Prostate gland (tissue), 2 donors: ENCODE measurements around the gene CPT1C. TPM values are rescaled to one million over a fixed set of nuclear protein-coding genes. Genes with fewer than 3 reads are reported as not detected.

Experiments used
- DNase-seq: peaks from one replicate; pipeline ENCODE4 v3.0.0-alpha.2; 2019; ENCODE audit warnings: low spot score
- H3K27ac ChIP-seq, 2 donors: fragments of 200-600 bp; sonication (generic); 2 replicates each; pipeline ENCODE4 v1.5.1; 2017 to 2019
- H3K27me3 ChIP-seq: fragments of 200-600 bp; sonication (generic); replicated peaks from 2 replicates; pipeline ENCODE4 v1.5.1; 2019; ENCODE audit not compliant: insufficient read depth
- H3K36me3 ChIP-seq, 2 donors: fragments of 200-600 bp; sonication (generic); 1 replicate in 1 of 2; 2 replicates in 1 of 2; pipeline versions ENCODE4 v1.5.1 to v1.8.1; 2017 to 2019
- H3K4me1 ChIP-seq: fragments of 200-600 bp; sonication (generic); replicated peaks from 2 replicates; pipeline ENCODE4 v1.5.1; 2019
- H3K4me3 ChIP-seq, 2 donors: fragments of 200-600 bp; sonication (generic); 2 replicates each; pipeline ENCODE4 v1.5.1; 2017 to 2019
- H3K9me3 ChIP-seq: fragments of 200-600 bp; sonication (generic); 2 replicates; pipeline ENCODE4 v1.5.1; 2017
- POLR2A ChIP-seq: fragments of 450-650 bp; IDR thresholded peaks from one replicate; pipeline ENCODE4 v1.6.1; 2016; ENCODE audit warnings: antibody characterized with exemption, mild to moderate bottlenecking
- POLR2AphosphoS5 ChIP-seq: sonication (generic); formaldehyde crosslinking; IDR thresholded peaks from one replicate; pipeline ENCODE4 v1.6.1; 2017; ENCODE audit warnings: antibody characterized with exemption
- WGBS: methylation state at CpG from one replicate; pipeline ENCODE4 v1.1.5; 2018; 5-methylcytosine and 5-hydroxymethylcytosine counted together
- intact Hi-C: fragments of 100-400 bp; cut with DNase I; formaldehyde crosslinking; loops from one replicate; pipeline ENCODE4 v1.14.2; 2022
- total RNA-seq, 2 donors: library from RNA; depleted of rRNA; stranded (reverse); fragments of >200 nt; gene quantifications; one replicate each; pipeline ENCODE4 v1.1.0, GENCODE V29; 2016
- TF ChIP-seq, protein P1 (sequence below), 4 experiments: fragments of 200-600 bp in 2 of 4; fragments of 450-650 bp in 2 of 4; sonication (generic) in 2 of 4; IDR thresholded peaks; 1 replicate in 3 of 4; 2 replicates in 1 of 4; pipeline ENCODE4 v1.5.1; 2016 to 2019; ENCODE audit warnings: antibody characterized with exemption in 4 of 4, mild to moderate bottlenecking in 2 of 4, moderate library complexity in 2 of 4

Gene CPT1C
- total RNA-seq, 2 donors from 2014 or later = 0.96 to 5.5 TPM

DNA sequence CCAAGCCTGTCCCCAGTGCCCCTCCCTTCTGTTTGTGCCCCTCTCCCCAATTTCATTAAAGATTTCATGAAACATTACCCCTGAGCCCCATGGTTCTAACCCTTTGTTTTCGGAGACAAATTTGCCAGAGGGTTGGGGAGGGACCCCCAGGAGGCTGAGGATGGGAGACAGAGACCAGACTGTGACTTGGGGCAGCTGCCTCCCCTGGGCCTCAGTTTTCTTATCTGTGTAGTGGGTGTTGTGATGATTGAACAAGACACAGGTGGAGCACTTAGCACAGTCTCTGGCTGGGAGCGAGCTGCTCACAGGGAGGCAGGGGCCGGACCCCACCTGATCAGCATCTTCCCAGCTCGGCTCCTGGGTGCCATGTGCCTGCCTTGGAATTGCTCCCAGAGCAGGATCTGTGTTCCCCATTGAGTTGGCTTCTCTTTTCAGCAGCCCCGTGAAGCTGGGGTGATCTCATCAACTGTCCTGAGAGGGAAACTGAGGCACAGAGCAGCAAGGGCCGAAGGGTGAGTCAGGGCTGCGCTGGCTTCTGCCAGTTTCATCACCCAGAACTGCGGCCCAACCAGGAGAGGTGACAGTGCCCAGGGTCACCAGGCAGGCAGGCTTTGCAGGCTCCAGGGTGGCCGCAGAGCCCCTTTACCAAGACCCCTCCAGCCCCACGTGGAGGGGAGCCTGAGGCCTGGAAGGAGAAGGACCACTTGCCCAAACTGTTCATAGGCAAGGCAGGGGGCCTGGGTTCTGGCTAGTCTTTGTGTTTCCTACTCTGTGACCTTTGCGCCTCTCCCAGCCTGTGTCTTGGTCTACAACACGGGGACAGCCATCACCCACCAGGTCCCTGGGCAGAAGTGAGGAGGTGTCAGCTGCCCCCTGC, 32.1 kb upstream of the CPT1C start:
- Histone ChIP-seq H3K4me1 (no peaks in the 10 kb centered on the region), H3K27ac (no peak overlapping the region), H3K36me3 (peaks cover 23 to 41% of the 10 kb centered on the region in 2 donors), H3K27me3 (no peaks in the 10 kb centered on the region), H3K9me3 (no peaks in the 10 kb centered on the region), H3K4me3 (no peak overlapping the region)
- intact Hi-C loops = no loop called here
- WGBS = 87% methylated on average over 11 of the region's 12 CpGs
- no peak for TF ChIP-seq POLR2AphosphoS5
- TF ChIP-seq POLR2A = no peak
- TF ChIP-seq, protein P1, sequence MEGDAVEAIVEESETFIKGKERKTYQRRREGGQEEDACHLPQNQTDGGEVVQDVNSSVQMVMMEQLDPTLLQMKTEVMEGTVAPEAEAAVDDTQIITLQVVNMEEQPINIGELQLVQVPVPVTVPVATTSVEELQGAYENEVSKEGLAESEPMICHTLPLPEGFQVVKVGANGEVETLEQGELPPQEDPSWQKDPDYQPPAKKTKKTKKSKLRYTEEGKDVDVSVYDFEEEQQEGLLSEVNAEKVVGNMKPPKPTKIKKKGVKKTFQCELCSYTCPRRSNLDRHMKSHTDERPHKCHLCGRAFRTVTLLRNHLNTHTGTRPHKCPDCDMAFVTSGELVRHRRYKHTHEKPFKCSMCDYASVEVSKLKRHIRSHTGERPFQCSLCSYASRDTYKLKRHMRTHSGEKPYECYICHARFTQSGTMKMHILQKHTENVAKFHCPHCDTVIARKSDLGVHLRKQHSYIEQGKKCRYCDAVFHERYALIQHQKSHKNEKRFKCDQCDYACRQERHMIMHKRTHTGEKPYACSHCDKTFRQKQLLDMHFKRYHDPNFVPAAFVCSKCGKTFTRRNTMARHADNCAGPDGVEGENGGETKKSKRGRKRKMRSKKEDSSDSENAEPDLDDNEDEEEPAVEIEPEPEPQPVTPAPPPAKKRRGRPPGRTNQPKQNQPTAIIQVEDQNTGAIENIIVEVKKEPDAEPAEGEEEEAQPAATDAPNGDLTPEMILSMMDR (IDR thresholded peaks at IDR 0.05) = no peak
- DNase-seq = no peak

GRCh38 chr19:49660338-49660961, 30.5 kb upstream of the CPT1C start:
- H3K4me1 ChIP-seq = no peaks in the 10 kb centered on the region
- H3K36me3 ChIP-seq = peaks cover 13 to 30% of the 10 kb centered on the region in 2 donors
- intact Hi-C loops = no loop called here
- WGBS = 80% methylated on average over 15 of the region's 15 CpGs
- TF ChIP-seq POLR2AphosphoS5 = no peak
- TF ChIP-seq POLR2A = no peak
- TF ChIP-seq, protein P1 (IDR thresholded peaks at IDR 0.05) = no peak
- H3K9me3 ChIP-seq = no peaks in the 10 kb centered on the region
- DNase-seq = no peak
- no peaks in the 10 kb centered on the region for H3K27me3 ChIP-seq
- no peak overlapping the region for H3K4me3 ChIP-seq
- no peak overlapping the region for H3K27ac ChIP-seq

DNA sequence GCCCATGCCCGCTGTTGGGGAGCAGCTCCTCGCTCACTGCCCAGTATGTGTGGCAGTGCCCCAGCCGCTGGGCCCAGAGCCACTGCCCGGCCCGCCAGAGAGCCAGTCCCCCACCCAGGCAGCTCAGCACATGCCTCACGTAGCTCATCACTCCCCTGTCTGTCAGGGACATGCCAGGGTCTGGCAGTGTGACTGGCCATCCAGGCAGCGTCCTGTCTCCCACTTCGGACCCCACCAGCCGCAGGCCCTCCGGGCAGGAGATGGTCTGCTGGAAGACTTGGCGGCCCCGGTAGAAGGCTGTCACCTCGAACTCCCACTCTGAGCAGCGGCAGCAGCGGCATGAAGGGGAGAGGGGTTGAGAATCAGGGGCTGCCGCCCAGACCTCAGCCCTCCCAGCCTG, 28.9 kb upstream of the CPT1C start:
- no peaks in the 10 kb centered on the region for H3K9me3 ChIP-seq
- peaks cover 10% of the 10 kb centered on the region for H3K4me1 ChIP-seq
- TF ChIP-seq, protein P1 (IDR thresholded peaks at IDR 0.05) = no peak
- TF ChIP-seq POLR2AphosphoS5 = no peak
- no peak for TF ChIP-seq POLR2A
- no peaks in the 10 kb centered on the region for H3K27me3 ChIP-seq
- WGBS = 92% methylated on average over 16 of the region's 16 CpGs
- H3K27ac ChIP-seq = no peak overlapping the region
- H3K36me3 ChIP-seq = peaks cover 9 to 29% of the 10 kb centered on the region in 2 donors
- intact Hi-C loops = no loop called here
- no peak overlapping the region for H3K4me3 ChIP-seq
- DNase-seq = no peak

- H3K9me3 ChIP-seq = no peaks in the 10 kb centered on the region
- no peak for DNase-seq
- peak overlapping the region in 1 of 2 donors; percentile 89 for H3K27ac ChIP-seq
- 87% methylated on average over 12 of the region's 12 CpGs for WGBS
- intact Hi-C loops = no loop called here
- TF ChIP-seq, protein P1 (IDR thresholded peaks at IDR 0.05) = no peak
- TF ChIP-seq POLR2AphosphoS5 = no peak
- no peak for TF ChIP-seq POLR2A
- peaks cover 9 to 19% of the 10 kb centered on the region in 2 donors for H3K36me3 ChIP-seq
- peaks cover 13% of the 10 kb centered on the region for H3K4me1 ChIP-seq
- no peak overlapping the region for H3K4me3 ChIP-seq
- no peaks in the 10 kb centered on the region for H3K27me3 ChIP-seq
Measured at GRCh38 chr19:49663224-49663623, 27.7 kb upstream of the CPT1C start.
